Measurements from ENCODE around the gene PRDX3.

The PRDX3 gene

GRCh38 chr10:119210633-119211032 lies 32.0 kb upstream of the PRDX3 start:
- TF ChIP-seq, protein P1, sequence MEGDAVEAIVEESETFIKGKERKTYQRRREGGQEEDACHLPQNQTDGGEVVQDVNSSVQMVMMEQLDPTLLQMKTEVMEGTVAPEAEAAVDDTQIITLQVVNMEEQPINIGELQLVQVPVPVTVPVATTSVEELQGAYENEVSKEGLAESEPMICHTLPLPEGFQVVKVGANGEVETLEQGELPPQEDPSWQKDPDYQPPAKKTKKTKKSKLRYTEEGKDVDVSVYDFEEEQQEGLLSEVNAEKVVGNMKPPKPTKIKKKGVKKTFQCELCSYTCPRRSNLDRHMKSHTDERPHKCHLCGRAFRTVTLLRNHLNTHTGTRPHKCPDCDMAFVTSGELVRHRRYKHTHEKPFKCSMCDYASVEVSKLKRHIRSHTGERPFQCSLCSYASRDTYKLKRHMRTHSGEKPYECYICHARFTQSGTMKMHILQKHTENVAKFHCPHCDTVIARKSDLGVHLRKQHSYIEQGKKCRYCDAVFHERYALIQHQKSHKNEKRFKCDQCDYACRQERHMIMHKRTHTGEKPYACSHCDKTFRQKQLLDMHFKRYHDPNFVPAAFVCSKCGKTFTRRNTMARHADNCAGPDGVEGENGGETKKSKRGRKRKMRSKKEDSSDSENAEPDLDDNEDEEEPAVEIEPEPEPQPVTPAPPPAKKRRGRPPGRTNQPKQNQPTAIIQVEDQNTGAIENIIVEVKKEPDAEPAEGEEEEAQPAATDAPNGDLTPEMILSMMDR (IDR thresholded peaks at IDR 0.05; ENCODE audit: low read depth, low read length): no peak
- H3K4me3 ChIP-seq (ENCODE audit: low read depth, low read length): peak overlapping the region; percentile 26

- H3K4me3 ChIP-seq (ENCODE audit: low read depth, low read length): peak overlapping the region; percentile 97
- TF ChIP-seq, protein P1 (IDR thresholded peaks at IDR 0.05; ENCODE audit: low read depth, low read length): no peak
Measured at GRCh38 chr10:119209736-119210355, 31.2 kb upstream of the PRDX3 start.

DNA sequence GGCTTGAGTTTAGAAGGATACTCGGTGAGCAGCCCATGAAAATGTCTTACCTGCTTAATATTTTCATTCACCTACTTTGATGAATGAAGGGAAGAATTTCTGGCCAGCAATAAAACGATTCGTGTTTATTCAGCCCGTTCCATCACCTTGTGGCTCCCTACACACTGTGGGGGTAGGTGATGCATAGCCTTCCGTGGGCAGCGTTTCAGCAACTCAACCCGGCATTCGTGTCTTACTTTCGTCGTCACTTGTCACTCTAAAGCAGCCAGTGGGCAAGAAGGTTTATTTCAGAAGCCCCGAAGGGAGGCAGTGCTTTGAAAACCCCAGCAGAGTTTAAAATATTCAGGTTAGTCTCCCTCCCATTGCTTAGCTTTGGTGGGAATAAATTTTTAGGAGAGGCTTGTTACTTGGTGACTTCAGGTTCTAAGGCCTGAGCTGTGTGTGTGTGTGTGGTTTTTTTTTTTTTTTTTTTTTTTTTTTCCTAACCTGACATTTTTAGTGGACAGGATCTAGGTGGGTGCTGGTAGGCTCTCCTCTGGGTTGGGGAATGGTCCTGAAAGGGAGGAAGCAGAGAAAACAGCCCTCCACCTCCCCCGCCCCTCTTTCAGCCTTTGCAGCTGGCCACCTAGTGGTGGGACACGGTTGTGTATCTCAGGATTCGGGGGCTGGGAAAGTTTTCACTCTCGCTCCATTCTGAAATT lies 30.6 kb upstream of the PRDX3 start:
- H3K4me3 ChIP-seq (ENCODE audit: low read depth, low read length): peak overlapping the region; percentile 97
- TF ChIP-seq, protein P1 (IDR thresholded peaks at IDR 0.05; ENCODE audit: low read depth, low read length): peak; percentile 88

DNA sequence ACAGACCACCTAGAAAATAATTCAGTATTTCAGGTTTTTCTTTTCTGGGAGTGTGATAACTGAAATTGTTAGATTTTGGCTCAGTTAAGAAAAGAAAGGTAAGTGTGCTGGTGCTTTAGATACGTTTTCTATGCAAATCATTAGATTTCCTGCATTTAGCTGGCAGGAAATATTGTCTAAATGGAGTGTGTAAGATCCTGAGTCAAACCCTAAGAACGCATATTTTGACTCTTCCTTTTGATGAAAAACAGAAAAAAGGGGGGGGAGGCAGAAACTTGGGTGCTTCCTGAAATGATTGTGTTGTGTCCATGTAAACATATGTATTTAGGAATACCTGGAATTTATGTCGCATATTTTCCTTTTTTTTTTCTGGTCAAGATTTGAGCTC lies 29.9 kb upstream of the PRDX3 start:
- TF ChIP-seq, protein P1 (IDR thresholded peaks at IDR 0.05; ENCODE audit: low read depth, low read length): no peak
- peak overlapping the region; percentile 97 for H3K4me3 ChIP-seq (ENCODE audit: low read depth, low read length)

DNA sequence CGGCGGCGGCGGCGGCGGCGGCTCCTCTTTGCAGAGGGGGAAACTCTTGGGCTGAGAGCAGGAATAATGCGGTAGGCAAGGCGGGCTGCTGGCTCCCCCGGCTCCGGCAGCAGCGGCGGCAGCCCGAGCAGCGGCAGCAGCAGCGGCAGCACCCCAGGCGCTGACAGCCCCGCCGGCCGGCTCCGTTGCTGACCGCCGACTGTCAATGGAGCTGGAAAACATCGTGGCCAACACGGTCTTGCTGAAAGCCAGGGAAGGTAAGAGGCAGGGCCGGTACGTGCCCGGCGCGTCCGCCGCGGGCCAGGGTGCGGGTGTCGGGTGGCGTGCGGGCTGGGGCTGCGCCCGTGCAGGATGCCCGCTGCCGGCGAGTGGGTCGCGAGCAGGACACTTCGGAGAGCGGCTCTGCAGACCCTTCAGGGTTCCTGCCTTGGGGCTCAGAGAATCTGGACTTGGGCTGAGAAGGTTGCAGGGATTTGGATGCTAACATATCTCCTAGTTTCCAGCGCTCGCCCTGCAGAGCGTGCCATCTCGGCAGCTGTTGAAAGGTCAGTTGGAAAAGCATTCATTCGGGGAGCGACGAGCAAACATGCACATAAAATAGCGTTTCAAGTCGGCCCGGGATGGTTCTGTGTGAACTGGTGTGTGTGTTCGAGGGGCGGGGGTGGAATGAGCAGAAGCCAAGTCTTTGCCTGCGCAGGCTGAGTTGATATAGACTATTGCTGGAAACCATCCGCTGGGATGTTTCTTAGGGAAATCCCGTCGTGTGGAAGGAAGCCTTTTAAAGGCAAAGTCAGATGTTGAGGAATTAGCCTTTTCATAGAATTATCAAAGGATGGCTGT lies 29.3 kb upstream of the PRDX3 start:
- peak overlapping the region; percentile 97 for H3K4me3 ChIP-seq (ENCODE audit: low read depth, low read length)
- TF ChIP-seq, protein P1 (IDR thresholded peaks at IDR 0.05; ENCODE audit: low read depth, low read length): no peak

DNA sequence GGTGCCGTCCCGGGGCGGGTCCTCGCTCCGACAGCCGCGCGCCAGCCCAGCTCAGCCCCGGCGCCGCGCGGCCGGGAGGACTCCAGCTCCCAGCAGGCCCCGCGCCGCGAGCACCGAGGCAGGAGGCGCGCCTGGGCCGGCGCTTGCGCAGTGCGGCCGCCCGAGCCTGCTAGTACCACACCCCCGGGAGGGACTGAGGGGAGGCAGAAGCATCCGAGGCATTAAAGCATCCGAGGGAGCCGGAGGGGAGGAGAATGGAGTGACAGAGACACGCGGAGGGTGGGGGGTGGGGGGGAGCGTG lies 28.7 kb upstream of the PRDX3 start, which contains the start of gene GRK5:
Gene GRK5 (plus strand): TSS at position 206 of the 301 bp plus-strand sequence. CDS start 347 bp downstream, outside the sequence.
- TF ChIP-seq, protein P1 (IDR thresholded peaks at IDR 0.05; ENCODE audit: low read depth, low read length): no peak
- H3K4me3 ChIP-seq (ENCODE audit: low read depth, low read length): peak within 1 kb of the TSS; percentile 97

Measured in WI38 (cell line).